Hematopoietic multipotent progenitor cell treated with erythropoietin and hydrocortisone succinate and interleukin-3 and kit ligand, for 8 days (in vitro differentiated cells): ENCODE measurements around the gene NNT.
"Not testable (repeated sequence)": the region's sequence is repeated elsewhere in the genome, so short reads cannot be mapped to it uniquely, and the experiment has no call there.

Experiments used
- DNase-seq: peaks from one replicate; pipeline ENCODE4 v3.0.0-alpha.2; 2015

Gene NNT

GRCh38 chr5:43602461-43603343 lies at the start of gene NNT:
TSS of gene NNT (plus strand) at chr5:43603180. CDS start at chr5:43609196, 6,016 bp downstream.
- DNase-seq, result peak; percentile 66

- DNase-seq, result no peak
Measured at GRCh38 chr5:43553381-43553780, 49.6 kb upstream of the NNT start.

- DNase-seq, result no peak
Measured at GRCh38 chr5:43554497-43554896, 48.5 kb upstream of the NNT start.

- DNase-seq, result peak; percentile 43
Measured at GRCh38 chr5:43555895-43556606, 46.9 kb upstream of the NNT start.

- not testable (repeated sequence) for DNase-seq
Measured at GRCh38 chr5:43556607-43556856, 46.4 kb upstream of the NNT start.

- peak; percentile 82 for DNase-seq
Measured at GRCh38 chr5:43556857-43557542, 46.0 kb upstream of the NNT start, which contains the start of gene PAIP1. TSS of gene PAIP1 (minus strand) at chr5:43557077. CDS start at chr5:43556846, 231 bp downstream.

- no peak for DNase-seq
Measured at GRCh38 chr5:43560128-43560527, 42.9 kb upstream of the NNT start.

- no peak for DNase-seq
Measured at GRCh38 chr5:43561356-43561755, 41.6 kb upstream of the NNT start.

GRCh38 chr5:43563321-43563720 lies 39.7 kb upstream of the NNT start:
- no peak for DNase-seq

GRCh38 chr5:43564289-43564850 lies 38.6 kb upstream of the NNT start:
- no peak for DNase-seq

GRCh38 chr5:43565043-43565442 lies 37.9 kb upstream of the NNT start:
- no peak for DNase-seq

GRCh38 chr5:43567967-43568366 lies 35.0 kb upstream of the NNT start:
- DNase-seq, result no peak

GRCh38 chr5:43569236-43569746 lies 33.7 kb upstream of the NNT start:
- DNase-seq, result no peak

GRCh38 chr5:43570450-43571158 lies 32.4 kb upstream of the NNT start:
- DNase-seq, result no peak

- no peak for DNase-seq
Measured at GRCh38 chr5:43571237-43571636, 31.7 kb upstream of the NNT start.

- no peak for DNase-seq
Measured at GRCh38 chr5:43572357-43572756, 30.6 kb upstream of the NNT start.

- DNase-seq, result no peak
Measured at GRCh38 chr5:43573058-43573457, 29.9 kb upstream of the NNT start.

GRCh38 chr5:43580402-43581210 lies 22.4 kb upstream of the NNT start:
- DNase-seq, result not testable (repeated sequence)

- no peak for DNase-seq
Measured at GRCh38 chr5:43581398-43581797, 21.6 kb upstream of the NNT start.

GRCh38 chr5:43582082-43583005 lies 20.6 kb upstream of the NNT start:
- no peak for DNase-seq
